SK-N-MC (cell line): ENCODE results near the gene PPARG.

Experiments used
- EZH2 ChIP-seq: fragments of 200-600 bp; sonication (generic); IDR thresholded peaks from one replicate; pipeline ENCODE4 v1.6.1; 2017; ENCODE audit warnings: antibody characterized with exemption
- FOXP2 ChIP-seq: optimal IDR thresholded peaks from 2 replicates; pipeline ENCODE3; 2011; ENCODE audit warnings: mild to moderate bottlenecking, moderate library complexity; ENCODE audit not compliant: insufficient read depth; ENCODE audit errors: extremely low read length, control extremely low read depth

DNA sequence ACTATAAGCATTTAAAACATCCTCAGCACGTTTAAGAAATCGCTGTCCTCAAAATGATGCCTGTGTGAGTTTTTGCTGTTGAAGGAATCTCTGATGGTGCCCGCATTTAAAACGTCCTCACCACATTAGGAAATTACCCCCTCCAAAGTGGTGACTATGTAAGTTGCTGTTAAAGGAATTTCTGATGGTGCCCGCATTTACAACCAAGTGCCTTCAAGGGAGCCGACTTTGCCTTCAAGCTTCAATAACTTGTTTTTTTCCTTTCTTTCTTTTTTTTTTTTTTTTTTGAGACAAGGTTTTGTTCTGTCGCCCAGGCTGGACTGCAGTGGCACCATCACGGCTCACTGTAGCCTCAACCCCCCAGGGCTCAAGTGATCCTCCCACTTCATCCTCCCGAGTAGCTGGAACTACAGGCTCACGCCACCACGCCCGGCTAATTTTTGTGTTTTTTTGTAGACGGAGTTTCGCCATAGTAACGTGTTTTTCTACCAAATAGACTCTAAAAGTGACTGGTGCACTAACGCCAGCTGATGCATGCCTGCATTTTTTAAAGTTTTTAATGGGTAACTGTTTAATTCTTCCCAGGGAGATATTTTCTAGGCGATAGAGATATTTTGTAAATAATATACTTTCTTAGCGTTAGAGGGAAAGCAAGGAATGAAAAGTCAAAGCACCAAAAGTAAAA, 176.4 kb downstream of the PPARG start:
- TF ChIP-seq EZH2 (no peak), FOXP2 (no peak)
